Endothelial cell of umbilical vein (primary cell): ENCODE results near the gene PAEP.

ENCODE experiments used
- CTCF ChIP-seq, 2 donors: IDR thresholded peaks; 1 replicate in 1 of 2; 2 replicates in 1 of 2; pipeline ENCODE4 v1.5.1; 2011; ENCODE audit warnings: low read length in 2 of 2, mild to moderate bottlenecking in 2 of 2, moderate library complexity in 2 of 2, control low read depth in 1 of 2, inconsistent platforms in 1 of 2, low read depth in 1 of 2; ENCODE audit not compliant: insufficient read depth in 1 of 2; ENCODE audit errors: extremely low read depth in 1 of 2
- MAX ChIP-seq: IDR thresholded peaks from 2 replicates; pipeline ENCODE4 v1.6.1; 2011; ENCODE audit not compliant: insufficient read depth, insufficient read length
- MYC ChIP-seq: IDR thresholded peaks from one replicate; pipeline ENCODE4 v1.6.1; 2011; ENCODE audit warnings: mild to moderate bottlenecking, low read depth, low read length

- TF ChIP-seq MYC (no peak), CTCF (IDR thresholded peaks at IDR 0.05; ENCODE audit: extremely low read depth in 1 of 2, insufficient read depth in 1 of 2, low read depth in 1 of 2, low read length in 2 of 2) (no peak), MAX (no peak)
Measured at GRCh38 chr9:135544981-135545635, 16.4 kb upstream of the PAEP start.
